Activated CD8-positive, alpha-beta T cell treated with anti-CD3 and anti-CD28 coated beads for 36 hours (primary cell): Measurements from ENCODE around the gene MYO16. TPM values are rescaled to one million over a fixed set of nuclear protein-coding genes. Genes with fewer than 3 reads are reported as not detected.

Experiments used
- ATAC-seq: fragments of 200-7000 bp; cut with Tn5 transposase; one replicate; pipeline ENCODE4 v1.10.0; 2021; ENCODE audit warnings: mild to moderate bottlenecking, moderate library complexity
- CTCF ChIA-PET: fragments of 350-600 bp; sonication (Branson Sonifier 250); formaldehyde crosslinking; loops from one replicate; lab custom pipeline; 2021; ENCODE audit warnings: antibody characterized with exemption; lab: Charles Lee
- POLR2A ChIA-PET: fragments of 350-600 bp; sonication (Branson Sonifier 250); formaldehyde crosslinking; loops from one replicate; lab custom pipeline; 2021; ENCODE audit warnings: antibody characterized with exemption; lab: Charles Lee
- DNase-seq: peaks from one replicate; pipeline ENCODE4 v3.0.0-alpha.2; 2020
- H3K27ac Mint-ChIP-seq: one replicate; pipeline ENCODE4 v1.8.0; 2021; ENCODE audit warnings: mild to moderate bottlenecking, mixed read lengths
- H3K27me3 Mint-ChIP-seq: one replicate; pipeline ENCODE4 v1.8.0; 2021; ENCODE audit warnings: mixed read lengths
- H3K36me3 Mint-ChIP-seq: one replicate; pipeline ENCODE4 v1.8.0; 2021; ENCODE audit warnings: low read depth, mixed read lengths
- H3K4me1 Mint-ChIP-seq: one replicate; pipeline ENCODE4 v1.8.0; 2021; ENCODE audit warnings: low read depth, mixed read lengths
- H3K4me3 Mint-ChIP-seq: one replicate; pipeline ENCODE4 v1.8.0; 2021; ENCODE audit warnings: mild to moderate bottlenecking, moderate library complexity, mixed read lengths
- H3K9me3 Mint-ChIP-seq: one replicate; pipeline ENCODE4 v1.8.0; 2021; ENCODE audit warnings: mixed read lengths
- intact Hi-C: fragments of 100-400 bp; cut with micrococcal nuclease; formaldehyde crosslinking; loops from one replicate; pipeline ENCODE4 v1.10.0; 2022
- total RNA-seq, 2 experiments: library from RNA; stranded (reverse); gene quantifications; one replicate each; pipeline ENCODE4 v1.2.3, GENCODE V29; 2021
- TF ChIP-seq, protein P1 (sequence below): fragments of 200-600 bp; IDR thresholded peaks from one replicate; pipeline ENCODE4 v1.8.0; 2022; ENCODE audit warnings: antibody characterized with exemption, mild to moderate bottlenecking

MYO16 gene
- total RNA-seq, 2 experiments from 2014 or later: not detected

DNA sequence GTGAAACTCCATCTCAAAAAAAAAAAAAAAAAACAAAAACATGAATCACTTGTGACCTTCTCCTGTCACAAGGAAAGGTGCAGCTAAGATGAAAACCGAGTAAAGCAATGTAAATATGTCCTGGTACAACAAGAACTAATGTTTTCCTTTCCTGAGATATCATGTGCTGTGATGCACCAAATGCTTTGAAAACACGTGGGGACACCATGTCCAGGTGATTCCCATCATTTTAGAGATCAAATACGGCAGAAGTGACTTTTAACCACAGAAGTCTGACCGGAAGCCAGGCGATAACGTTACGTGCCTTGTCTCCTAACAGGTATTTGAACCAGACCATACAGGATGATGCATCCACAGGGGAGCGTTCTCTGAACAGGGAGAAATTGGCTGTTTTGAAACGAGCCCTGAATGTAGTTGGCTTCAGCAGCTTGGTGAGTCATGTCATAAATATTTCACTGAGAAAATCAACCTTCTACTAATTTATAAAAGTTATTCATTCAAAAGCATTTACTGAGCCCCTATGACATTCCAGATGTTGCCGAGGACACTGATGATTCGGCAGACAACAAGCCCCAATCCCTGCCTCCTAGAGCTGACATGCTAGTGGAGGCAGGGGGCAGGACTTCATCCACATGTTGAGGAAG lies 328.1 kb downstream of the MYO16 start:
- H3K27me3 Mint-ChIP-seq: peaks cover 8% of the 10 kb centered on the region
- no peaks in the 10 kb centered on the region for H3K9me3 Mint-ChIP-seq
- H3K27ac Mint-ChIP-seq: no peak overlapping the region
- TF ChIP-seq, protein P1, sequence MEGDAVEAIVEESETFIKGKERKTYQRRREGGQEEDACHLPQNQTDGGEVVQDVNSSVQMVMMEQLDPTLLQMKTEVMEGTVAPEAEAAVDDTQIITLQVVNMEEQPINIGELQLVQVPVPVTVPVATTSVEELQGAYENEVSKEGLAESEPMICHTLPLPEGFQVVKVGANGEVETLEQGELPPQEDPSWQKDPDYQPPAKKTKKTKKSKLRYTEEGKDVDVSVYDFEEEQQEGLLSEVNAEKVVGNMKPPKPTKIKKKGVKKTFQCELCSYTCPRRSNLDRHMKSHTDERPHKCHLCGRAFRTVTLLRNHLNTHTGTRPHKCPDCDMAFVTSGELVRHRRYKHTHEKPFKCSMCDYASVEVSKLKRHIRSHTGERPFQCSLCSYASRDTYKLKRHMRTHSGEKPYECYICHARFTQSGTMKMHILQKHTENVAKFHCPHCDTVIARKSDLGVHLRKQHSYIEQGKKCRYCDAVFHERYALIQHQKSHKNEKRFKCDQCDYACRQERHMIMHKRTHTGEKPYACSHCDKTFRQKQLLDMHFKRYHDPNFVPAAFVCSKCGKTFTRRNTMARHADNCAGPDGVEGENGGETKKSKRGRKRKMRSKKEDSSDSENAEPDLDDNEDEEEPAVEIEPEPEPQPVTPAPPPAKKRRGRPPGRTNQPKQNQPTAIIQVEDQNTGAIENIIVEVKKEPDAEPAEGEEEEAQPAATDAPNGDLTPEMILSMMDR: no peak
- no peak for ATAC-seq
- no peak overlapping the region for H3K4me3 Mint-ChIP-seq
- H3K36me3 Mint-ChIP-seq: no peaks in the 10 kb centered on the region
- no peaks in the 10 kb centered on the region for H3K4me1 Mint-ChIP-seq
- ChIA-PET CTCF (no interaction called here), POLR2A (no interaction called here)
- no peak for DNase-seq
- intact Hi-C loops: no loop called here

DNA sequence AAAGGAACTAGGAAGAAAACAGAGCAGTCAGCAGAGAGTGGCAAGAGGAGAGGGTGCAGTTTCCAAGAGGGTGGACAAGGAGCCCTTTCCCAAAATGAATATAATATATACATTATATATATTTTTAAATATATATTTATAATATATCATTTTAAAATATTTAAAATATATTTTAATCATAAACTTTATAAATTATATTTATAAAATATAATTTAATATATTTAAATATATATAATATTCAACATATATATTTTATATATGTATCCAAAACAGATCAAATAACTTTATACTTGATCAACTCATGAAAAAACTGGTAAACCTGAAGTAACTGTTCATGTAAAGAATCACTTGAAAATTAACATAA lies 328.6 kb downstream of the MYO16 start:
- CTCF ChIA-PET: no interaction called here
- Mint-ChIP-seq H3K36me3 (no peaks in the 10 kb centered on the region), H3K27ac (no peak overlapping the region), H3K4me1 (no peaks in the 10 kb centered on the region), H3K9me3 (no peaks in the 10 kb centered on the region), H3K4me3 (no peak overlapping the region), H3K27me3 (peaks cover 8% of the 10 kb centered on the region)
- DNase-seq (no peak), ATAC-seq (no peak)
- TF ChIP-seq, protein P1: no peak
- intact Hi-C loops: no loop called here
- POLR2A ChIA-PET: no interaction called here

DNA sequence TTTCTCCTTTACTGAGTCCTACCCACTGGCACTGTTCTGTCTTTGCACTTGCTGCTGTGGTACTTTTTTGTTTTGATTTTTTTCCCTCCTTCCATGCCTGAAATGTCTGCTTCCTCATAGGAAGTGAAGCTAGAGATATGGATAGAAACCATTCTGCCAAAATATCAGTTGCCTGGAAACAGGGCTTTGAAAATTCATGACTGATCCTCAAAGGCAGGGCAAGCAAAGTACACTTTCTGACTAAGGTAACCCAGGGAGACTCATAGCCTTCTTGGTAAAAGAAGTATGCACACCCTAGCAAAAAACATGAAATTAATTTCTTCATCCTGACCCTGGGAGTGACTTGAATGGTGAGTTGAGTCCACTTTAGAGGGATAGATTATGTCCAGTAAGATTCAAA lies 329.8 kb downstream of the MYO16 start:
- Mint-ChIP-seq H3K27ac (no peak overlapping the region), H3K27me3 (peaks cover 7% of the 10 kb centered on the region), H3K4me3 (no peak overlapping the region), H3K9me3 (no peaks in the 10 kb centered on the region), H3K4me1 (no peaks in the 10 kb centered on the region), H3K36me3 (no peaks in the 10 kb centered on the region)
- no peak for DNase-seq
- ATAC-seq: no peak
- intact Hi-C loops: no loop called here
- TF ChIP-seq, protein P1: no peak
- ChIA-PET CTCF (interaction anchor here (2.1 kb wide), 1 partner anchor 1157 kb away, joined by 8 read pairs; no protein-coding TSS in a partner anchor), POLR2A (no interaction called here)

DNA sequence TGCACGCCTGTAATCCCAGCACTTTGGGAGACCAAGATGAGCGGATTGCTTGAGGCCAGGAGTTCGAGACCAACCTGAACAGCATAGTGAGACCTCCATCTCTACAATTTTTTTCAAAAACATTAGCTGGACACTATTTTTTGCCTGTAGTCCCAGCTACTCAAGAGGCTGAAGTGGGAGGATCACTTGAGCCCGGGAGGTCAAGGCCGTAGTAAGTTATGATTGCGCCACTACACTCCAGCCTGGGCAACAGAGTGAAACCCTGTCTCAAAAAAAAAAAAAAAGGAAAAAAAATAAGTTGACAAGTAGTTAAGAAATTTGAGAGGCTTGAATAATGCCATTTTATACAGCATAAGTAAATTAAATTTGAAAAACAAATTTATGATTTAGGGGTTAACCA lies 330.6 kb downstream of the MYO16 start:
- H3K27me3 Mint-ChIP-seq: peaks cover 6% of the 10 kb centered on the region
- ChIA-PET CTCF (interaction anchor here (0.6 to 2.1 kb wide), 5 partner anchors 253 to 1450 kb away, joined by 3 to 8 read pairs (median 3); no protein-coding TSS in a partner anchor), POLR2A (interaction anchor here (0.6 kb wide), 1 partner anchor 9 kb away, joined by 3 read pairs; no protein-coding TSS in a partner anchor)
- no peak for DNase-seq
- intact Hi-C loops: loop anchor here (5.0 kb wide), 1 partner anchor 1157 kb away; no protein-coding TSS in a partner anchor
- no peak overlapping the region for H3K4me3 Mint-ChIP-seq
- TF ChIP-seq, protein P1: no peak
- no peaks in the 10 kb centered on the region for H3K9me3 Mint-ChIP-seq
- no peak overlapping the region for H3K27ac Mint-ChIP-seq
- H3K4me1 Mint-ChIP-seq: no peaks in the 10 kb centered on the region
- no peak for ATAC-seq
- no peaks in the 10 kb centered on the region for H3K36me3 Mint-ChIP-seq

DNA sequence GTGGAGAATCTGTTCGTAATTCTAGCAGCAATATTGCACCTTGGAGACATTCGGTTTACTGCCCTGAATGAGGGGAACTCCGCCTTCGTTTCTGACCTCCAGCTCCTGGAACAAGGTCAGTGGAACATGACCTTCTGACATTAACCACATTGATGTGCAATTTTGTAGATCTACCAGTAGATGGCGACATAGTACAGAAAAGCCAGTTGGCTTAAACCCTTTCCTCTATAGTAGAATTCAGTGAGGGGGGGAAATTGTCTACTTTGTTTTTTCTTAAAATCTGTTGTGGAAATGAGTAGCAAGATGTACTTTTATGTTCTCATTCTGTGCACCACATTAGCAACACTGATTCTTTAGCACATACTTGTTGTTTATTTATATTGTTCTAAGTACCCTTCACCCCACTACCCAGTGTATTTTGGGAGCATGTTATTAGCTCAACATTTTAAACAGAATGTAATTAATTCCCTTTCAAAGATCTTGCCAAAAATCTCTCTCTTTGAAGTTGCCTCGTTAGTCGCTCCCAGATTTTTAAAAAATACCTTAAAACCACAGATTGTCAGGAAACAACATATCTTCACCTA lies 332.2 kb downstream of the MYO16 start:
- H3K27ac Mint-ChIP-seq: no peak overlapping the region
- H3K4me1 Mint-ChIP-seq: no peaks in the 10 kb centered on the region
- ChIA-PET POLR2A (no interaction called here), CTCF (interaction anchor here (0.7 to 2.1 kb wide), 14 partner anchors 11 to 684 kb away, joined by 3 to 6 read pairs (median 3); no protein-coding TSS in a partner anchor)
- H3K27me3 Mint-ChIP-seq: peaks cover 6% of the 10 kb centered on the region
- intact Hi-C loops: loop anchor here (5.0 kb wide), 1 partner anchor 1156 kb away; no protein-coding TSS in a partner anchor
- ATAC-seq: peak; percentile 72
- no peaks in the 10 kb centered on the region for H3K9me3 Mint-ChIP-seq
- no peaks in the 10 kb centered on the region for H3K36me3 Mint-ChIP-seq
- DNase-seq: peak; percentile 4
- TF ChIP-seq, protein P1: peak; percentile 85
- H3K4me3 Mint-ChIP-seq: no peak overlapping the region
